Measurements from ENCODE around the gene NXN.
"Not testable (repeated sequence)": the region's sequence is repeated elsewhere in the genome, so short reads cannot be mapped to it uniquely, and the experiment has no call there.

NXN gene

DNA sequence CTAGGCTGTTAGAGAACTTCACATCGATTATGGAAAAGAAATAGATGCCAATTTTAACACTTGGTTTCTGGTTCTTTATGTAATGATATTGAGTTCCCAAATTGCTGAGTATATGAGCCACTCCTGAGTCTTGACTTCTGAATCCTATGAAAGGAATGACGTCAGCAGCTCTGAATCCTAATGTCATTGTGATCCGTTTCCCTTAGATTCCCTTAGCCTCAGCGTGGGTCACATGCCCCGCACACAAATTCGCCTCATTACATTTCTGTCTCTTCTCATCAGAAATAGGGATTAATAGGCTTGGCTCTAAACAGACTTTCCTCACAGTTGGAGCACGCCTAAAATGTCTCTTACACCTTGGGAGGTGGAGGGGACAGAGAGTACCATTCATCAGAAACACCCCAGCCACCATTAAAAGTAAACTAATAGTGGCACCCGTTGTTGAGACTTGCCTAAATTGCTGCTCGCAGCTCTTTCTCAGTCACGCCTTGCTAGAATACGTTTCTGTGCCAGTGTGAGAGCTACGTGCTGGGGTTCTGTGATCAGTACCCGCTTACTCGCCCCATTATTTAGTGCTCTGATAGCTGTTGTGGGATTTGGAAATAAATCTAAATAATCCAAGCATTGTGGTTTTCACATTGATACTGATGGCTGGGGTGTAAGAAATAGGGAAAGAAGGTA is 190.3 kb downstream of the NXN start:
- no peak for DNase-seq (ENCODE audit: low spot score)
- TF ChIP-seq, protein P1, sequence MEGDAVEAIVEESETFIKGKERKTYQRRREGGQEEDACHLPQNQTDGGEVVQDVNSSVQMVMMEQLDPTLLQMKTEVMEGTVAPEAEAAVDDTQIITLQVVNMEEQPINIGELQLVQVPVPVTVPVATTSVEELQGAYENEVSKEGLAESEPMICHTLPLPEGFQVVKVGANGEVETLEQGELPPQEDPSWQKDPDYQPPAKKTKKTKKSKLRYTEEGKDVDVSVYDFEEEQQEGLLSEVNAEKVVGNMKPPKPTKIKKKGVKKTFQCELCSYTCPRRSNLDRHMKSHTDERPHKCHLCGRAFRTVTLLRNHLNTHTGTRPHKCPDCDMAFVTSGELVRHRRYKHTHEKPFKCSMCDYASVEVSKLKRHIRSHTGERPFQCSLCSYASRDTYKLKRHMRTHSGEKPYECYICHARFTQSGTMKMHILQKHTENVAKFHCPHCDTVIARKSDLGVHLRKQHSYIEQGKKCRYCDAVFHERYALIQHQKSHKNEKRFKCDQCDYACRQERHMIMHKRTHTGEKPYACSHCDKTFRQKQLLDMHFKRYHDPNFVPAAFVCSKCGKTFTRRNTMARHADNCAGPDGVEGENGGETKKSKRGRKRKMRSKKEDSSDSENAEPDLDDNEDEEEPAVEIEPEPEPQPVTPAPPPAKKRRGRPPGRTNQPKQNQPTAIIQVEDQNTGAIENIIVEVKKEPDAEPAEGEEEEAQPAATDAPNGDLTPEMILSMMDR (IDR thresholded peaks at IDR 0.05; ENCODE audit: extremely low read depth, missing control alignments), result no peak

- DNase-seq (ENCODE audit: low spot score), result no peak
- TF ChIP-seq, protein P1 (IDR thresholded peaks at IDR 0.05; ENCODE audit: extremely low read depth, missing control alignments), result no peak
Measured at GRCh38 chr17:788551-788950, 191.0 kb downstream of the NXN start.

- TF ChIP-seq, protein P1 (IDR thresholded peaks at IDR 0.05; ENCODE audit: extremely low read depth, missing control alignments), result no peak
- no peak for DNase-seq (ENCODE audit: low spot score)
Measured at GRCh38 chr17:787641-788221, 191.8 kb downstream of the NXN start.

GRCh38 chr17:785901-786300 is 193.7 kb downstream of the NXN start:
- DNase-seq (ENCODE audit: low spot score), result not testable (repeated sequence)

DNA sequence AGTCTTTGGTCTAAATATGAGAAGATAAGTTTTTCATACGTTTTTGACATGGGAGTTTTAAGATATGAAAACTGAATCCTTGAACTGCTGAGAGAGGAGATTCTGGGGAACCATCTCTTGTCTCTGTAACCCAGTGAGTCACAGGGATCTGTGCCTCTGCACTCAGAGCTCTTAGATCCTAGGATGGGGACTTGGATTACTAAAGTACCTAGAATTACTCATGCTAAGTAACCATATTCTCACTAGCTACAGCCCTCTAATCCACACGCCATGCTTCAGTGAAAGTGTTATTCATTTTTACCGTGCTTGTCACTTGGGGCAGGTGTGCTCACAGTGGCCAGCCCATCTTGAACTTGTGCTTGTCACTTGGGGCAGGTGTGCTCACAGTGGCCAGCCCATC is 195.4 kb downstream of the NXN start:
- DNase-seq (ENCODE audit: low spot score), result no peak

DNA sequence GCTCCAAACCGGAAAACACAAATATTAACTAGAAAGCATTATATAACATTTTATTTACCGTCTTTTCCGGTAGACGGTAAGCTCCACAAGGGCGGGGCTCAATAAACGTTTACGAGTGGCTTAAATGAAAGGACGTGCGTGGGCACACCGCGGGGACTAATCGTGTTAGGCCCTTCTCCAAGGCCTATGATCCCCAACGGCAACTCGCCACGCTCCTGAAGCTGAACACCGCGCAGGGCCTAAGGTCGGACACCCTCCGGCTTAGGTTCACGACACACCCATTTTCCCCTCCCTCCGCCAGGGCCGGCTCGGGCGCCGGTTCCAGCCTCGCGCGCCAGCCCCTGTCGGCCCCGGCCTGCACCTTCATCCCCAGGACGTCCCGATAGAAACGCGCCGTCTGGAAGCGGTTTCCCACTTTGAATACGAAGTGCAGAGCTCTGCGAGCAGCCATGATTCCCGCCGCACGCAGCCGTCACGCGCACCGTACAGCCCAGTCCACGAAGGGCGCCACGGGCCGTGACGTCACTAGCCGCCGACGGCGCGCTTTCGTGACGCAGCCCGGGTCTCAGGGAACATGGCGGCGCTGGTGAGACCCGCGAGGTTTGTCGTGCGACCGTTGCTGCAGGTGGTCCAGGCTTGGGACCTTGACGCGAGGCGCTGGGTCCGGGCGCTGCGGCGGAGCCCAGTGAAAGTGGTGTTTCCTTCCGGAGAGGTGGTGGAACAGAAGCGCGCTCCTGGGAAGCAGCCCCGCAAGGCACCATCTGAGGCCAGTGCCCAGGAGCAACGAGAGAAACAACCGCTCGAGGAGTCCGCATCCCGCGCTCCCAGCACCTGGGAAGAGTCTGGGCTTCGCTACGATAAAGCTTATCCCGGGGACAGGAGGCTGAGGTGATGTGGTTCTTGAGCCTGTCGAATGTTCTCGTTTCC is 197.5 kb downstream of the NXN start, which contains the start of the genes GLOD4 and MRM3:
Gene GLOD4 (minus strand): TSS at position 476 of the 927 bp plus-strand sequence. CDS start 25 bp downstream, at position 451.
Gene MRM3 (plus strand): TSS at position 549 of the 927 bp plus-strand sequence. CDS start 26 bp downstream, at position 575.
- DNase-seq (ENCODE audit: low spot score), result peak; percentile 97
- TF ChIP-seq, protein P1 (IDR thresholded peaks at IDR 0.05; ENCODE audit: extremely low read depth, missing control alignments), result no peak

More for the DNA sequence above, 195.4 kb downstream of the NXN start:
- TF ChIP-seq, protein P1 (IDR thresholded peaks at IDR 0.05; ENCODE audit: extremely low read depth, missing control alignments), result no peak

- no peak for DNase-seq (ENCODE audit: low spot score)
- TF ChIP-seq, protein P1 (IDR thresholded peaks at IDR 0.05; ENCODE audit: extremely low read depth, missing control alignments), result no peak
Measured at GRCh38 chr17:778096-778495, 201.5 kb downstream of the NXN start.

All from GM20000 (cell line).